ENCODE measurements around the gene SMG9.
"Not testable (repeated sequence)": the region's sequence is repeated elsewhere in the genome, so short reads cannot be mapped to it uniquely, and the experiment has no call there.

The SMG9 gene

DNA sequence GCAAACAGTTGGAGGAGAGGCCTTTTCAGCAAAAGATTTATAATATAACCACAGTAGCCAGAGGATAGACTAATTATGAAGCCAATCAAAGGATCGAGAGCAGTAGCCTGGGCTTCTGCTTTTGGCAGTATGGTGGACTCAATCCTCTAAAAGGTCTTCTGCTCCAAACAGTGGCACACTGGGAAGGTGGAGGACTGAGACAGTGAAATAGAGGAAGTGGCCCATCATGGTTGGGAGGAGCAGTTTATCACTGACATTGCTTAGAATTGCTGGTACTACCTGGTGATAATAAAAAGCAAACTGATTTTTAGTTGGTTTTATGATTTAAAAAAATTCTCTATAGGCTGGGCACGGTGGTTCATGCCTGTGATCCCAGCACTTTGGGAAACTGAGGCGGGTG lies 63.9 kb downstream of the SMG9 start:
- DNase-seq (ENCODE audit: low read depth in 2 of 2): no peak

DNA sequence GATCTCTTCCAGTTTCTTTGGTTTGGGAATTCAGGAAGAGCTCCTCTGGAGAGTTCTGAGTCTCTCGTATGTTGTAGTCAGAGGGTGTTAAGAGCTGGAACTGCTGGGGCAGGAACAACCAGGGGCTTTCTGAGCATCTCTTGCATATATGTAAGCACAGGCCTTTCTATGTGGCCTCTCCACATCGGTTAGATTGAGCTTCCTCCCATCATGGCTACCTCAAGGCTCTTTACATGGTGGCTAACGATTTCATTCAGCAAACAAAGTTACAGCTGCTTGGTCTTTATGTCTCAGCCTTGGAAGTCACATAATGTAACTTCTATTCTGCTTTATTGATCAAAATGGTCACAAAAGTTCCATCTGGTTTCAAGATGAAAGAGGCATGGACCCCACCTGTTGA lies 64.3 kb downstream of the SMG9 start:
- no peak for DNase-seq (ENCODE audit: low read depth in 2 of 2)

DNA sequence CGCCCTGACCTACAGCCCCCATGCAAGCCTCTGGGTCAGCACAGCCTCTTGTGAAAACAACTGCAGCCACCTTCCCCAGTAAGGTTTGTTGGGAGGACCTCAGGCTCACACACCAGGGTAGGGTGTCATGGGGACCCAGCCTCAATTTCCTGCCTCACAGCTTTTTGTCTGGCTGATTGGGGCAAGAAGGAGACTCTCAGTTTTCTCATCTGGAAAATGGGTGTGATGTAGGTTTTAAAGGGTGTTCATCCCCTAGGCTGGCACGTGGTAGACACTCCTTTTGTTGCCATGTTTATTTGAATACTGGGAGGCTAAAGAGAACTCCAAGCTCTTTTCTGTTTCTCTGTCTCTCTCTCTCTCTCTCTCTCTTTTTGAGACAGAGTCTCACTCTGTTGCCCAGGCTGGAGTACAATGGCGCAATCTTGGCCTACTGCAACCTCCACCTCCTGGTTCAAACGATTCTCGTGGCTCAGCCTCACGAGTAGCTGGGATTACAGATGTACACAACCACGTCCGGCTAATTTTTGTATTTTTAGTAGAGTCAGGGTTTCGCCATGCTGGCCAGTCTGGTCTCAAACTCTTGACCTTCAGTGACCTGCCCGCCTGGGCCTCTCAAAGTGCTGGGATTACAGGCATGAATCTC lies 66.6 kb downstream of the SMG9 start:
- DNase-seq (ENCODE audit: low read depth in 2 of 2): no peak

DNA sequence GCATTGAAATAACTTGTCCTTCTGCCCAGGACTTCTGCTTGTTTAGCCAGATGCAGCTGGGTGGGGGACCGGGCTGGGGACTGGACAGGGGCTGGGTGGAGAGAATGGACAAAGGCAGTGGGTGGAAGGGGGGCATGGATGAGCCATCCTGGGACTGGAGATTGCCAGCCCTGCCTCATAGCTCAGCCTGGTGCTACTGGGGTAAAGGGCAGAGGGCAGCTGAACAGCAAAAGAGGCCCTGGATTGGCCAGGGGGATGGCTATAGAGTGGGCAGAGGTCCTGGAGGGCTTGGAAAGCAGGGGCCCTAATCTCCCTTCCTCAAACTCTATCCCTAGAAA lies 67.1 kb downstream of the SMG9 start:
- no peak for DNase-seq (ENCODE audit: low read depth in 2 of 2)

DNA sequence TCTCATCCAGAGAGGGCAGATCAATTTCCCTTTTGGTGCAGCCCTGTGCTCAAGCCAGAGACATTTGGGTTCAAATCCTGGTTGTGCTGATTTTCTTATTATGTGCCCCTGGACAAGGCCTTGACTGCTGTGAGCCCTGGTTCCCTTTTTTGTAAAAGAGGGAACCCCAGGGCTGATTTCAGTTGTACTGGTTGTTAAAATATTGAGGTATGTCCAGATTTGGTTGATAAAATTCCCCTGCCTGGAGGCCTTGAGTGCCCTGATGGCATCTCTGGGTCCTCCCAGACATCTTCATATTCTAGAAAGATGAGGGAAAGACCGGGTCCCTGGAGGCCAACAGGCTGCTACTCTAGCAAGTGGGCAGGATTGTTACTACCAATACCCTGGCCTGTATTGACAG lies 70.4 kb downstream of the SMG9 start:
- no peak for DNase-seq (ENCODE audit: low read depth in 2 of 2)

DNA sequence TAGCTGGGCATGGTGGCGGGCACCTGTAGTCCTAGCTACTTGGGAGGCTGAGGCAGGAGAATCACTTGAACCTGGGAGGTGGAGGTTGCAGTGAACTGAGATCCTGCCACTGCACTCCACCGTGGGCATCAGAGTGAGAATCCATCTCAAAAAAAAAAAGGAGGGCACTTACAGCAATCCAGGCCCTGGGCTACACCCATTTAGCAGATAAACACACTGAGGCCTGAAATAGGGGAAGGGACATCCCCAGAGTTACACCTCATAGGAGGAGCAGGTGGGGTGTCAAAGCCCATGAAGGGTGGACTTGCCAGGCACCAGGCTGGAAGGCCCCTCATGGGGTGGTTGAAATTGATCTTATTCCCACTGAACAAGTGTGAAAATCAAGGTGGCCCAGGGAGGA lies 70.9 kb downstream of the SMG9 start:
- DNase-seq (ENCODE audit: low read depth in 2 of 2): no peak

DNA sequence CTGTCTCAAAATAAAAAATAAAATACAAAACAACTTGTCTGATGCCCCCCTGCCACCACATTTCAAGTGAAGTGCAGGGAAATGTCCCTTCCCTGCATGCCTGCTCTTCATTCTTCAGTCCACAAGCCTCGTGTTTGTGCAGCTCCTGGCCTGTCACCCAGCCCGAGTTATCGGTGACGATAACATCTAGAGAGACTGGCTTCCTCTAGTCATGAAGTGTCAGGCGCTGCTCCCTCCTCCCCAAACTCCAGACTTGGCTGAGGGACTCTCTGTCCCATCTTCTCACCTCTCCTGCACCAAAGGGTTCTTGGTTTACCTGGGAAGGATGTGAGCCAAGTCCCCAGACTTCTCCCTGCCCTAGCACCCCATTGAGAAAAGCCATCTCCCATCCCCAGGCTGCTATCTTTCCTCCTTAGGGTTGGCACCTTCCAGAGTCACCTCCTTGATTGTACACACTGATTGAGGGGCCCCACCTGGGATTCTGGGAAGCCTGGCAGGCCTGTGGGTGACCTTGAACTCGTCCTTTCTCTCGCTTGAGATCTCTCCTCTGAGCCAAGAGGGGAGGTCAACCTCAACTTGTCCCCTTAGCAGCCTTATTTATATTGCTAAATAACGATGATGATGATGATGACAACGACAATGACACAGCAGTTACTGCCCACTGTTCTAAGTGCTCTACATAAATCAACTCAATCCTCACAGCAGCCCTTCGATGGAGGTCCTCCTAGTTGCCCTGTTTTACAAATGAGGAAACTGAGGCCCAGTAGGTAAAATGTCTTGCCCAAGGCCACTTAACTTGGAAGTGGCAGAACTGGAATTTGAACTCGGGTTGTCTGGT lies 71.7 kb downstream of the SMG9 start:
- DNase-seq (ENCODE audit: low read depth in 2 of 2): no peak

DNA sequence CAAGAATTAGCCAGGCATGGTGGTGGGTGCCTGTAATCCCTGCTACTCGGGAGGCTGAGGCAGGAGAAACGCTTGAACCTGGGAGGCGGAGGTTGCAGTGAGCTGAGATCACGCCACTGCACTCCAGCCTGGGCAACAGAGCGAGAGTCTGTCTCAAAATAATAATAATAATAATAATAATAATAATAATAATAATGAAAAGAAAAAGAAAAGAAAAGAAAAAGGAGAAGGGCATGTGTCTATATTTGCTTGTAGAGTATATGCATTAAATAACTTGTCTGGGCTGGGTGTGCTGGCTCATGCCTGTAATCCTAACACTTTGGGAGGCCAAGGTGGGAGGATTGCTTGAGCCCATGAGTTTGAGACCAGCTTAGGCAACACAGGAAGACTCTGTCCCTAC lies 72.5 kb downstream of the SMG9 start:
- DNase-seq (ENCODE audit: low read depth in 2 of 2): not testable (repeated sequence)

DNA sequence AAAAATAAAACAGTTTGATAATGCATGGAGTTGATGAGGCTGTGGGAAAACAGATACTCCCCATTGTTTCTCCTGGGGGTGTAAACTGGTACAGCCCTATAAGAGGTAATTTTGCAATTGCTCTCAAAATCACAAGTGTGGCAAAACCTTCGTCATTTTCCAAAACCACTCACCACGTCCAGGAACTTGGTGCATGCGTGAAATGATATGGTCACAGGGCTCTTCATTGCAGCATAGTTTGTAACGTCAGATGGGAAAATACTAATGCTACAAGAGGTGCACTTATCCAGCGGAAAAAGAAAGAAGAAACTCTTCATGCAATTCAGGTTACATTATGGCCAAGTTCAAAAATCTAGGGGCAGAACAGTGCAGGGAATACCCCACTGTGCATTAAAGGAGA lies 72.9 kb downstream of the SMG9 start:
- no peak for DNase-seq (ENCODE audit: low read depth in 2 of 2)

DNA sequence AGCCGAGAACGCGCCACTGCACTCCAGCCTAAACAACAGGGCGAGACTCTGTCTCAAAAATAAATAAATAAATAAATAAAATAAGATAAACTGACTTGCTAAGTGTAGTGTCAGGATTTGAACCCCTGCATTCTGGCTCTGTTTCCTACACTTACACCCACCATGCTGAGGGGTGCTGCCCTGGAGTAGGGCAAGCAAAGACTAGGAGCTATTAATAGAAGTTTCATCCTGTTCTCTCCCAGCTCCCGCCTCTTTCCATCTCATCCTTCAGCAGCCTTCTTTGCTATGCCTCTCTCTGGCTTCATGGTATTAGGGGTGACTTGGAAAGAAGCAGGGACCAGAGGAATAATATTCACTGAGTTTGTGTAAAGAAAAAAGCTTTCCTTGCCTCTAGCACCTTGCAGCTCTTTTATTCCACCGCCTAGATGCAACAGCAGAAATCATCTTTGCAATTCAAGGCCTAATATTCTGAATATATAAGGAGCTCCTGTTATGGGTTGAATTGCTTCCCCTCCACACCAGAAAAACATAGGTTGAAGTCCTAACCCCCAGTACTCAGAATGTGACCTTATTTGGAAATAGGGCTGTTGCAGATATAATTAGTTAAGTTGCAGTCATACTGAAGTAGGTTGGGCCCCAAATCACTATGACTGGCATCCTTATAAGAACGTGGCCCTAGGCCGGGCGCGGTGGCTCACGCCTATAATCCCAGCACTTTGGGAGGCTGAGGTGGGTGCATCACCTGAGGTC lies 76.1 kb downstream of the SMG9 start:
- no peak for DNase-seq (ENCODE audit: low read depth in 2 of 2)
